NB4 (cell line): ENCODE data around the gene DOCK2.

Experiments
- CTCF ChIP-seq: IDR thresholded peaks from one replicate; pipeline ENCODE4 v1.5.1; 2012; ENCODE audit warnings: low read depth, low read length
- POLR2A ChIP-seq: IDR thresholded peaks from 2 replicates; pipeline ENCODE4 v1.6.1; 2011; ENCODE audit warnings: mild to moderate bottlenecking; ENCODE audit not compliant: insufficient read length; ENCODE audit errors: extremely low read depth

- TF ChIP-seq POLR2A (no peak), CTCF (no peak)
Measured at GRCh38 chr5:169765176-169765996, 128.3 kb downstream of the DOCK2 start.
